Vagina (tissue), 2 donors: ENCODE data around the gene SPON1.

ENCODE experiments used
- CTCF ChIP-seq, 3 experiments: fragments of 450-650 bp in 2 of 3; fragments of 200-600 bp in 1 of 3; sonication (generic) in 1 of 3; IDR thresholded peaks; one replicate each; pipeline ENCODE4 v1.5.1; 2017 to 2019; ENCODE audit warnings: antibody characterized with exemption in 3 of 3, mild to moderate bottlenecking in 2 of 3, moderate library complexity in 2 of 3
- POLR2A ChIP-seq, 2 donors: fragments of 450-650 bp; IDR thresholded peaks; one replicate each; pipeline ENCODE4 v1.6.1; 2017; ENCODE audit warnings: antibody characterized with exemption in 2 of 2, mild to moderate bottlenecking in 2 of 2, moderate library complexity in 2 of 2

GRCh38 chr11:14106303-14107049, 144.0 kb downstream of the SPON1 start:
- TF ChIP-seq CTCF (IDR thresholded peaks at IDR 0.05) (no peak), POLR2A (IDR thresholded peaks at IDR 0.05) (no peak)
